SK-N-MC (cell line): Measurements from ENCODE around the gene PTPRN2.

Source experiments
- EZH2 ChIP-seq: fragments of 200-600 bp; sonication (generic); IDR thresholded peaks from one replicate; pipeline ENCODE4 v1.6.1; 2017; ENCODE audit warnings: antibody characterized with exemption
- FOXP2 ChIP-seq: optimal IDR thresholded peaks from 2 replicates; pipeline ENCODE3; 2011; ENCODE audit warnings: mild to moderate bottlenecking, moderate library complexity; ENCODE audit not compliant: insufficient read depth; ENCODE audit errors: extremely low read length, control extremely low read depth
- POLR2AphosphoS5 ChIP-seq: IDR thresholded peaks from 2 replicates; pipeline ENCODE4 v1.6.1; 2012; ENCODE audit warnings: mild to moderate bottlenecking, low read depth, low read length, borderline replicate concordance

DNA sequence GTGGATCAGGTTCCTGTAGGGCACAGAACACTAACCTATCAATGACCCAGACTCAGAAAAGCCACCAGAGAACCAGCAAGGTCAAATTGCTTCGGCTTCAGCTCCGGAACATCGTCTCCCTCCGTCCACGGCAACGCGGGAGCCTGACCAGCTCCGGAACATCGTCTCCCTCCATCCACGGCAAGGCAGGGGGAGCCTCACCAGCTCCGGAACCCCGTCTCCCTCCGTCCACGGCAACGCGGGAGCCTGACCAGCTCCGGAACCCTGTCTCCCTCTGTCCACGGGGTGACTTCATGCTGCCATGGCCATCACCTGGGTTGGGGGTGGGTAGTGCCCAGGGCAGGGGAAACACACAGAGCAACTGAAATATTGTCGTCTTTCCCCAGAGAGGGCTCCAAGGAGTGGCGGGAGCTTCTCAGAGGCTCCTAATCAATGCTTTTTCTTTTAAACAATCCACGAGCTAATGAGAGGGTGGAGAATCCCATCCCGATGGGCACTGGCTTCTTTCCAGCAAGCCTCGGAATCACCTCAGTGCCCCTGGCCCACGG lies 847.3 kb downstream of the PTPRN2 start:
- TF ChIP-seq EZH2: peak; percentile 39
- no peak for TF ChIP-seq POLR2AphosphoS5
- no peak for TF ChIP-seq FOXP2
